Brain microvascular endothelial cell (primary cell): ENCODE data around the gene HIF3A.

ENCODE experiments used
- DNase-seq: peaks from one replicate; pipeline ENCODE4 v3.0.0-alpha.2; 2020
- H3K27ac ChIP-seq: fragments of 250-450 bp; sonication (Bioruptor Pico); 2 replicates; pipeline ENCODE4 v1.5.1; 2020; ENCODE audit warnings: mild to moderate bottlenecking, moderate library complexity
- H3K27me3 ChIP-seq: fragments of 250-450 bp; sonication (Bioruptor Pico); replicated peaks from 2 replicates; pipeline ENCODE4 v1.5.1; 2020; ENCODE audit warnings: mild to moderate bottlenecking
- H3K36me3 ChIP-seq: fragments of 250-450 bp; sonication (Bioruptor Pico); replicated peaks from 2 replicates; pipeline ENCODE4 v1.5.1; 2020; ENCODE audit warnings: mild to moderate bottlenecking
- H3K4me3 ChIP-seq: 2 replicates; pipeline ENCODE4 v1.5.1; 2011; ENCODE audit warnings: low read depth, mild to moderate bottlenecking, control low read depth, low read length, moderate library complexity
- in situ Hi-C: cut with HindIII; loops from 2 replicates; pipeline ENCODE4 v1.10.0; 2017; ENCODE audit warnings: low sequenced_read_pairs, low pct_ligation_motif_present
- TF ChIP-seq, protein P1 (sequence below): IDR thresholded peaks from 2 replicates; pipeline ENCODE4 v1.5.1; 2011; ENCODE audit warnings: low read depth, mild to moderate bottlenecking, moderate library complexity, low read length, control low read depth, inconsistent platforms; ENCODE audit errors: missing control alignments

HIF3A gene

DNA sequence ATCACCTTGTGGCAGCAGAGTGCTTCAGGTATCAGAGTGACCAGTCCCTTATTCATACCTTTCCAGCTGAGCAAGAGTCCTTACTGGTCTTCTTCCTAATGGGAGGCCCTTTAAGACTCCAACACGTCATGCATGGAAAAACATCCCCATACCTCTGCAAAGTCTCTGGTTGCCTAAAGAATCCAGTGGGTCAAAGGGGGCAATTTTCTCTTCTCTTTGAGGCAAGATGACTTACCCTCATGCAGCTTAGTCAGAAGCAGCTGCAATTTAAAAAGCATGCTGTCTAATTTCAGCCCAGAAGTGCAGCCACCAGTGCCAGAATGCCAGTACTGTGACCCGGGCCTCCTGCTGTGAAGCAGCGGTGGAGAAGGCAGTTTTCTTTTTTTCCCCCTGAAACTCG lies 68.7 kb downstream of the HIF3A start:
- Histone ChIP-seq H3K27ac (no peak overlapping the region), H3K4me3 (no peak overlapping the region), H3K27me3 (no peaks in the 10 kb centered on the region), H3K36me3 (peaks cover 10% of the 10 kb centered on the region)
- in situ Hi-C loops: no loop called here
- DNase-seq: peak; percentile 46
- TF ChIP-seq, protein P1, sequence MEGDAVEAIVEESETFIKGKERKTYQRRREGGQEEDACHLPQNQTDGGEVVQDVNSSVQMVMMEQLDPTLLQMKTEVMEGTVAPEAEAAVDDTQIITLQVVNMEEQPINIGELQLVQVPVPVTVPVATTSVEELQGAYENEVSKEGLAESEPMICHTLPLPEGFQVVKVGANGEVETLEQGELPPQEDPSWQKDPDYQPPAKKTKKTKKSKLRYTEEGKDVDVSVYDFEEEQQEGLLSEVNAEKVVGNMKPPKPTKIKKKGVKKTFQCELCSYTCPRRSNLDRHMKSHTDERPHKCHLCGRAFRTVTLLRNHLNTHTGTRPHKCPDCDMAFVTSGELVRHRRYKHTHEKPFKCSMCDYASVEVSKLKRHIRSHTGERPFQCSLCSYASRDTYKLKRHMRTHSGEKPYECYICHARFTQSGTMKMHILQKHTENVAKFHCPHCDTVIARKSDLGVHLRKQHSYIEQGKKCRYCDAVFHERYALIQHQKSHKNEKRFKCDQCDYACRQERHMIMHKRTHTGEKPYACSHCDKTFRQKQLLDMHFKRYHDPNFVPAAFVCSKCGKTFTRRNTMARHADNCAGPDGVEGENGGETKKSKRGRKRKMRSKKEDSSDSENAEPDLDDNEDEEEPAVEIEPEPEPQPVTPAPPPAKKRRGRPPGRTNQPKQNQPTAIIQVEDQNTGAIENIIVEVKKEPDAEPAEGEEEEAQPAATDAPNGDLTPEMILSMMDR: no peak

DNA sequence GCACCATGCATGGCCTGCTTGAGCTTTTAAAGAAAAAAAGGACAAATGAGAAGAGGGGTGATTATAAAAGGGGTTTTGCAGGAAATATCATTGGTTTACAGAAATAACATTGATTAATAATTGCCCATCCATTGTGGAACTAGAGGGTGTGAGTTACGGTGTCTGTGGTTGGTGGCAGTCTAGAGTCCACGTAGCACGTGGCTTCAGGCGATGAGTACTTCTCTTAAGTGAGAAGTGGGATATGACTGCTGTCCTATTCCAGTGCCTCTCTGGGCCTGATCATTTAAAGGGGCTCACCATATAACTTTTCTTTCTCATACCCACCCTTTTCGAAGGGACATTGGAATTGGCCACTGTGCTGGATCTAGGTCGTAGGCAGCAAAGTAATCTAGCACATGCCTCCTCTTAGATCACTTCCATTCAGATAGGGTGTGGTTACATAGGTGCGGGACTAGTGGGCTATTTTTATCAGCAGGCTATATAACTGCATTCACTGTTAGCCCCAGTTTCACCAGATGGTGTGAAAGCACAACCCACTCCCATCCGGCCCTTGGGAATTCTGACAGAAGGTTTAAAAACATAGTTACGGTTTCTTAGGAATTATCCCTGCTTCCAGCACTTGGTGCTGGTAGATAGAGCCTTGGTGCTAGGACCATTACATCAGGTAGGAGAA lies 69.9 kb downstream of the HIF3A start:
- in situ Hi-C loops: no loop called here
- DNase-seq: no peak
- peaks cover 10% of the 10 kb centered on the region for H3K36me3 ChIP-seq
- no peaks in the 10 kb centered on the region for H3K27me3 ChIP-seq
- no peak overlapping the region for H3K27ac ChIP-seq
- TF ChIP-seq, protein P1: no peak
- no peak overlapping the region for H3K4me3 ChIP-seq

DNA sequence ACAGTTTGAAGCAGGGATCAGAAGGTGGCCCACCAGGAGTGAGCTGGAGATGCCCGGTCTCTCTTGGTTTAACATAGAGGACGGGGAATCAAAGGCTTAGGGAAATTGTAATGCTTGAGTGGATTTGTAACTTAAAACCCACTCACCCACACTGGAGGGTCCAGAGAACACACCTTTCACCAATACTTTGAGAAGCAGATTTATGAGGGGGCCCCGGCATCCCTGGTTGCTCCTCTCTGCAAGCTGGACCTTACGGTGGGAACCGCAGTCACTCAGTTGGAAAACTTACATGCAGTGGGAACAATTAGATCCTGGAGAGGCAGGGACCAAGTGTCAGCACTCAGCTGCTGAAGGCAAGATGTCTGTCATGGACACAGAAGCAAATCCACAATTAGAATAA lies 70.6 kb downstream of the HIF3A start:
- TF ChIP-seq, protein P1: no peak
- Histone ChIP-seq H3K27me3 (no peaks in the 10 kb centered on the region), H3K36me3 (peaks cover 10% of the 10 kb centered on the region), H3K27ac (no peak overlapping the region), H3K4me3 (no peak overlapping the region)
- in situ Hi-C loops: no loop called here
- DNase-seq: no peak

DNA sequence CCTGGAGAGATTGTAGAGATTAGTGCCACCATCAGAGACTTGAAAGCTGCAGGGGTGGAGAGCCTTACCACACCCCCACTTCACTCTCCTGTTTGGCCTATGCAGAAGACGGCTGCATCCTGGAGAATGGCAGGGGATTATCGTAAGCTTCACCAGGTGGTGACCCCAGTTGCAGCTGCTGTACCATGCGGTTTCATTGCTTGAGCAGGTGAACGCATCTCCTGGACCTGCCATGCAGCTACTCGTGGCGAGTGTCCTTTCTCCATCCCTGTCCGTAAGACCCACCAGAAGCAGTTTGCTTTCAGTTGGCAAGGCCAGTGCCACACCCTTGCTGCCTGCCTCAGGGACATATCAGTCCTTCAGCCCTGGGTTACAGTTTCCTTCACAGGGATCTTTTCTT lies 71.3 kb downstream of the HIF3A start:
- H3K27ac ChIP-seq: no peak overlapping the region
- peaks cover 10% of the 10 kb centered on the region for H3K36me3 ChIP-seq
- no peak overlapping the region for H3K4me3 ChIP-seq
- no peak for DNase-seq
- in situ Hi-C loops: no loop called here
- H3K27me3 ChIP-seq: no peaks in the 10 kb centered on the region
- TF ChIP-seq, protein P1: no peak

DNA sequence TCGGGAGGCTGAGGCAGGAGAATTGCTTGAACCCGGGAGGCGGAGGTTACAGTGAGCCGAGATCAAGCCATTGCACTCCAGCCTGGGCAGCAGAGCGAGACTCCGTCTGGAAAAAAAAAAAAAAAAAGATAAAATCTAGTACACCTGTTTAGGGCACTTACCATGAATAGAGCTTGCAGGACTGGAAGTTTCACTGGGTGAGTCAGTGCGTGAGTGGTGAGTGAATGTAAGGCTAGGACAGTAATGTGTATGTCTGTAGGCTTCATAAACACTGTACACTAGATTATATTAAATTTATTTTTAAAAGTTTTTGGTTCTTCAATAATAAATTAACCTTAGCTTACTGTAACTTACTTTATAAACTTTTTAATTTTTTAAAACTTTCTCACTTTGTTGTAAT lies 73.0 kb downstream of the HIF3A start:
- TF ChIP-seq, protein P1: no peak
- H3K36me3 ChIP-seq: peaks cover 5% of the 10 kb centered on the region
- no peak overlapping the region for H3K27ac ChIP-seq
- H3K4me3 ChIP-seq: no peak overlapping the region
- H3K27me3 ChIP-seq: no peaks in the 10 kb centered on the region
- in situ Hi-C loops: no loop called here
- no peak for DNase-seq

DNA sequence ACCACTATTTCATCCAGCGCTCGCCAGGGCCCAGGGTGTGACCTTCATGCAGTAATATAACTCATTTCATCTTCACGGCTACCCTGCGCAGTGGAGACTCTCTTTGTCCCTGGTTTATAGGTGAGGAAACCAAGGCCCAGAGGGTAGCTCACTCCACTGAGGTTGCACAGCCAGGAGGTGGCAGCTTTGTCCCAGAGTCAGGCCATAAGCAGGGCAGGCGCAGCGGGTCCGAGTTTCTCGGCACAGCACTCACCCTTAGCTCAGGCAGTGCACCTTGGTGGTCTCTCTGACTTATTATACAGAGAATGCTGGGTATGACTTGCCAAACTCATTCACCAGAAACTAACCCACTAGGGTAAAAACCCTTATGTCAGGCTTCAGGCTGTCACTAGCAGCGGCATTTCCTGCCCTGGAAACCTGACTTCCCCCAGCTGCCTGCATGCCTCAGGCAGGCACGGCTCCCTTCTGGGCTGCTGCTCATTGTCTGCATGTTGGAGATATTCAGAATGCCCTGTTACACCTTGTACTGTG lies 74.6 kb downstream of the HIF3A start:
- Histone ChIP-seq H3K4me3 (no peak overlapping the region), H3K36me3 (peaks cover 8% of the 10 kb centered on the region), H3K27me3 (no peaks in the 10 kb centered on the region), H3K27ac (no peak overlapping the region)
- DNase-seq: no peak
- in situ Hi-C loops: no loop called here
- TF ChIP-seq, protein P1: peak; percentile 4
